ENCODE results near the gene MBD2. TPM values are rescaled to one million over a fixed set of nuclear protein-coding genes. Genes with fewer than 3 reads are reported as not detected.

Gene MBD2
- polyA plus RNA-seq, 1 donor (not counting 4 experiments of a cell fraction or from before 2014, with no cell fraction given) = 212 TPM

- H3K4me2 ChIP-seq (ENCODE audit: control insufficient read depth, extremely low read depth, insufficient read depth, low read depth, low read length) = no peak overlapping the region
- dilution Hi-C loops (cut with MboI; ENCODE audit: extremely low pct_ligation_motif_present, low sequenced_read_pairs) = no loop called here
- no peak overlapping the region for H3K27ac ChIP-seq (ENCODE audit: control insufficient read depth, insufficient read depth, low read length)
- no peaks in the 10 kb centered on the region for H3K27me3 ChIP-seq (ENCODE audit: control insufficient read depth, extremely low read depth, insufficient read depth, low read length)
- no peak overlapping the region for H3K9ac ChIP-seq (ENCODE audit: control insufficient read depth, extremely low read depth, insufficient read depth, low read length)
- TF ChIP-seq EZH2 (IDR thresholded peaks at IDR 0.05; ENCODE audit: low read length) = no peak
- TF ChIP-seq CTCF (optimal IDR thresholded peaks at IDR 0.05 in 1 of 3, IDR thresholded peaks at IDR 0.05 in 1 of 3, conservative IDR thresholded peaks at IDR 0.05 in 1 of 3; ENCODE audit: extremely low read depth in 1 of 3, insufficient read depth in 2 of 3, low read length in 3 of 3) = no peak
- no peaks in the 10 kb centered on the region for H3K9me3 ChIP-seq (ENCODE audit: control insufficient read depth, low read depth, low read length)
- H3K79me2 ChIP-seq (ENCODE audit: control insufficient read depth, insufficient read depth, low read length) = no peaks in the 10 kb centered on the region
- peaks cover 4% of the 10 kb centered on the region for H3K4me1 ChIP-seq (ENCODE audit: control insufficient read depth, extremely low read depth, insufficient read depth, low read length)
- no peak for FAIRE-seq
- H2AFZ ChIP-seq (ENCODE audit: control insufficient read depth, low read length) = peak overlapping the region; percentile 25
- no peaks in the 10 kb centered on the region for H3K36me3 ChIP-seq (ENCODE audit: control insufficient read depth in 2 of 2, extremely low read depth in 1 of 2, insufficient read depth in 2 of 2, low read length in 2 of 2)
- H3K4me3 ChIP-seq (ENCODE audit: control insufficient read depth in 2 of 3, extremely low read depth in 1 of 3, insufficient read depth in 2 of 3, low read depth in 1 of 3, low read length in 3 of 3) = no peak overlapping the region
- DNase-seq (ENCODE audit: low read depth, low spot score) = no peak
- no peaks in the 10 kb centered on the region for H4K20me1 ChIP-seq (ENCODE audit: control insufficient read depth, extremely low read depth, insufficient read depth, low read length)
- H3K9me1 ChIP-seq (ENCODE audit: control insufficient read depth, extremely low read depth, insufficient read depth, low read length) = no peaks in the 10 kb centered on the region
These were observed 13.9 kb upstream of the MBD2 start for GRCh38 chr18:54238173-54238936.

DNA sequence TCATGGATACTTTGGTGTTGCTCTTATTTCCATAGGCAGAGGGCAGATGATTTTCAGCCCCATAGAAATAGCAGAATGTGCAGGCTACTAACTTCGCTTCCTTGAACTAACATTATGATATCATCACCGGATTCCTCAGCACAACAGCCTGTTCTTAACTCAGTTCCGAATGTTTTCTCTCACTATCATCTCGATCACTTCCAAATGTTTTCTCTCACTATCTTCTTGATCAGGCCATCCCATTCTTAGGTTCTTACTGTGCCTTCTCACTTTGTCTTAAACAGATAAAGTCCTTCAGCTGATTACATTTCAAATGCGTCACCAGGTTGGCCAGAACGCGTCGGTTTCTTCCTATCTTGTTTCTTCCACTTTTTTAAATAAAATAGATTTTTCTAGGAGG is 11.4 kb upstream of the MBD2 start:
- no peaks in the 10 kb centered on the region for H3K27me3 ChIP-seq (ENCODE audit: control insufficient read depth, extremely low read depth, insufficient read depth, low read length)
- no peak overlapping the region for H3K27ac ChIP-seq (ENCODE audit: control insufficient read depth, insufficient read depth, low read length)

More for the DNA sequence above, 11.4 kb upstream of the MBD2 start:
- H3K4me3 ChIP-seq (ENCODE audit: control insufficient read depth in 2 of 3, extremely low read depth in 1 of 3, insufficient read depth in 2 of 3, low read depth in 1 of 3, low read length in 3 of 3) = no peak overlapping the region
- no peak overlapping the region for H3K4me2 ChIP-seq (ENCODE audit: control insufficient read depth, extremely low read depth, insufficient read depth, low read depth, low read length)
- FAIRE-seq (peak; percentile 61), DNase-seq (ENCODE audit: low read depth, low spot score) (no peak)
- no peaks in the 10 kb centered on the region for H3K36me3 ChIP-seq (ENCODE audit: control insufficient read depth in 2 of 2, extremely low read depth in 1 of 2, insufficient read depth in 2 of 2, low read length in 2 of 2)
- no peak overlapping the region for H2AFZ ChIP-seq (ENCODE audit: control insufficient read depth, low read length)
- no peak overlapping the region for H3K9ac ChIP-seq (ENCODE audit: control insufficient read depth, extremely low read depth, insufficient read depth, low read length)
- no peaks in the 10 kb centered on the region for H3K79me2 ChIP-seq (ENCODE audit: control insufficient read depth, insufficient read depth, low read length)
- no peaks in the 10 kb centered on the region for H3K9me1 ChIP-seq (ENCODE audit: control insufficient read depth, extremely low read depth, insufficient read depth, low read length)
- dilution Hi-C loops (cut with MboI; ENCODE audit: extremely low pct_ligation_motif_present, low sequenced_read_pairs) = no loop called here
- no peak for TF ChIP-seq EZH2 (IDR thresholded peaks at IDR 0.05; ENCODE audit: low read length)
- no peak for TF ChIP-seq CTCF (optimal IDR thresholded peaks at IDR 0.05 in 1 of 3, IDR thresholded peaks at IDR 0.05 in 1 of 3, conservative IDR thresholded peaks at IDR 0.05 in 1 of 3; ENCODE audit: extremely low read depth in 1 of 3, insufficient read depth in 2 of 3, low read length in 3 of 3)
- H4K20me1 ChIP-seq (ENCODE audit: control insufficient read depth, extremely low read depth, insufficient read depth, low read length) = no peaks in the 10 kb centered on the region
- H3K4me1 ChIP-seq (ENCODE audit: control insufficient read depth, extremely low read depth, insufficient read depth, low read length) = peaks cover 12% of the 10 kb centered on the region
- no peaks in the 10 kb centered on the region for H3K9me3 ChIP-seq (ENCODE audit: control insufficient read depth, low read depth, low read length)

Data from keratinocyte (primary cell).